Activated T-cell treated with anti-CD3 and anti-CD28 coated beads, Interleukin-2, amount 50 U/mL, for 24 hours (primary cell): ENCODE data around the gene LMX1B.

Experiments
- DNase-seq: peaks from one replicate; pipeline ENCODE4 v3.0.0-alpha.2; 2020
- H3K27ac Mint-ChIP-seq: 2 replicates; pipeline ENCODE4 v1.8.0; 2020; ENCODE audit warnings: mild to moderate bottlenecking, mixed read lengths
- H3K27me3 Mint-ChIP-seq: 2 replicates; pipeline ENCODE4 v1.8.0; 2020; ENCODE audit warnings: mixed read lengths
- H3K36me3 Mint-ChIP-seq: 2 replicates; pipeline ENCODE4 v1.8.0; 2020; ENCODE audit warnings: low read depth, mixed read lengths
- H3K4me1 Mint-ChIP-seq: 2 replicates; pipeline ENCODE4 v1.8.0; 2020; ENCODE audit warnings: low read depth, mixed read lengths
- H3K4me3 Mint-ChIP-seq: 2 replicates; pipeline ENCODE4 v1.8.0; 2020; ENCODE audit warnings: mild to moderate bottlenecking, moderate library complexity, mixed read lengths
- H3K9me3 Mint-ChIP-seq: 2 replicates; pipeline ENCODE4 v1.8.0; 2020; ENCODE audit warnings: mixed read lengths

LMX1B gene

DNA sequence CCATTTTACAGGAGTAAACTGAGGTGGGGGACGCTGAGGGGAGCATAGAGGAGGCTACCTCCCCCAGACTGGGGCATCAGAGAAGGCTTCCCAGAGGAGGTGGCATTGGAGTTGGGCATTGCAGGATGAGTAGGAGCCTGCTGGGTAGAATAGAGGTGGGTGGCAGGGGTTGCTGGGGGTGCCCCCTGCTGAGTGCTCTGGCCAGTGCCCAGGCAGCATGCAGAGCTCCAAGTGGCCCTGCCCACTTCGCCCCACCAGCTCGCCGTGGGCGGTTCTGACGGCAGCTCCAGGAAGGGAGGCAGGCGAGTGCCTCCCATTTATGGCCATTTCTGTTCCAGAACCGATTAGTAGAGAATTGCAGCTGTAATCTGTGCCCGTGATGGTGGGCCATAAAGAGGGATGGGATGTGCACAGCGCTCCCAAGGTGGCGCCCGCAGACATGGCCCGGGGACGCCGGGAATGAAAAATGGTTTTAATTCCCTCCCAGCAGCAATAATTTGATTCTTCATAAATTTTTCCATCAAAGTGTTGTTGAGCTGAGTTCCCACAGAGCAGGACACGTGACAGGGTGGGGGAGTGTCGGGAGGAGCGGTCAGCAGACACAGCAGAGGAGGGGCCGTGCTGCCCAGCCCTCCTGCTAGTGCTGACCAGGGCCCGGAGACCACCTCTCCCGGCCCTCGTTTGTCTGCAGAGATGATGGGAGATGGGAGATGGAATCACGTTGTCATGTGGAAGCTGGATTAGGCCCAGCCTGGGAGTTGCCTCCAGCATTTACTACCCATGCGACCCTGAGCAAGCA, 75.5 kb downstream of the LMX1B start:
- no peak overlapping the region for H3K4me3 Mint-ChIP-seq
- H3K36me3 Mint-ChIP-seq = no peaks in the 10 kb centered on the region
- H3K9me3 Mint-ChIP-seq = no peaks in the 10 kb centered on the region
- H3K27me3 Mint-ChIP-seq = peaks cover 64% of the 10 kb centered on the region
- no peak for DNase-seq
- H3K27ac Mint-ChIP-seq = no peak overlapping the region
- H3K4me1 Mint-ChIP-seq = no peaks in the 10 kb centered on the region

DNA sequence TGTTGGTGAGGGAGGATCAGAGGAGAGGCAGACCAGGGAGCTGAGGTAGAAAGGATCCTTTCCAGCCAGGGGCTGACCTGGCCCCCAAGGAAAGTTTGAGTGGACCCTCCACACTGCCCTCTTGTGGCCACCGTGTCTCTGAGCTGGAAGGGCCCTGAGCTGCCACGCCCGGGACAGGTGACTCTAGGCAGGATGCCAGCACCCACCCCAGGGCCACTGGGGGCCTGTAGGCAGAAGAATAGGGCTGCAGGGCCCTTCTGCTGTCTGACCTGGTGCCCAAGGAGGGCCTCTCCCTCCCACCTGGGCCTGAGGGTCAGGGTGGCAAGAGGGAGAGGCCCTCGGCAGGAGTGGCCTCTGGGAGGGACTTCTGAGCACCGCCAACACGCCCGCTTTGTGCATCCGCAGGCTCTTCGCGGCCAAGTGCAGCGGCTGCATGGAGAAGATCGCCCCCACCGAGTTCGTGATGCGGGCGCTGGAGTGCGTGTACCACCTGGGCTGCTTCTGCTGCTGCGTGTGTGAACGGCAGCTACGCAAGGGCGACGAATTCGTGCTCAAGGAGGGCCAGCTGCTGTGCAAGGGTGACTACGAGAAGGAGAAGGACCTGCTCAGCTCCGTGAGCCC, 76.8 kb downstream of the LMX1B start:
- DNase-seq = peak; percentile 75
- no peak overlapping the region for H3K4me3 Mint-ChIP-seq
- H3K27me3 Mint-ChIP-seq = peaks cover 53% of the 10 kb centered on the region

DNA sequence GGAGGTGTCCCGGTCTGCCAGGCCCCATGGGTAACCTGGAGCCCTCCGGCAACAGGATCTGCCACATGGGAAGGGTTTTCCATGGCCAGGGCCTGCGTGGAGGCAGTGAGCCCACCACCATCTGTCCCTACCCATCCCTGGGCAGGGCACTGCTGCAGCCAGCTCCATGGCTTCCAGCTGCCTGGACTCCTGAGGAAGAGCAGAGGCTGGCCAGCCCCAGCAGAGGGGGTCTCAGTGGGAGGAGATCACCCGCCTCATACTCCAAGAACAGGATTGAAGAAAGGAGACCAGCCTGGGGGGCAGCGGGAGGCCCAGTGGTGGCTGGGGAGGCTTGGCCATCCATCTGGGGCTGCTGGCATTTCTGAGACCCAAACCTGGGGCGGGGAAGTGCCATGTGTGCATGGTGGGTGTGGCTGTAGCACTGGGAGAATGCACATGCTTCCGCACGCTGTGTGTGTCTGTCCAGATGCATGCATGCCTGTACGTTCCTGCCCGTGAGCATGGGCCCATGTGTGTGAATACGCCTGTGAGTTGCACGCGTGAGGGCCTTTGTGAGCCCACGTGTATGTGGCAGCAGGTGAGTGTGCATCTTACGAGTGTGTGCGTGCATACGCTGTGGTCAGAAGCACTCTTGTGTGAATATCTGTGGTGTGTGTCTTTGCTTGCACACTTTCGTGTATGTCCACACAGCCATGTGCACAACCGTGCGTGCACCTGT, 78.5 kb downstream of the LMX1B start:
- Mint-ChIP-seq H3K4me3 (no peak overlapping the region), H3K4me1 (no peaks in the 10 kb centered on the region), H3K27ac (no peak overlapping the region), H3K36me3 (no peaks in the 10 kb centered on the region), H3K9me3 (no peaks in the 10 kb centered on the region), H3K27me3 (peaks cover 41% of the 10 kb centered on the region)
- no peak for DNase-seq

More for the DNA sequence above, 76.8 kb downstream of the LMX1B start:
- Mint-ChIP-seq H3K4me1 (no peaks in the 10 kb centered on the region), H3K9me3 (no peaks in the 10 kb centered on the region), H3K36me3 (no peaks in the 10 kb centered on the region), H3K27ac (no peak overlapping the region)

DNA sequence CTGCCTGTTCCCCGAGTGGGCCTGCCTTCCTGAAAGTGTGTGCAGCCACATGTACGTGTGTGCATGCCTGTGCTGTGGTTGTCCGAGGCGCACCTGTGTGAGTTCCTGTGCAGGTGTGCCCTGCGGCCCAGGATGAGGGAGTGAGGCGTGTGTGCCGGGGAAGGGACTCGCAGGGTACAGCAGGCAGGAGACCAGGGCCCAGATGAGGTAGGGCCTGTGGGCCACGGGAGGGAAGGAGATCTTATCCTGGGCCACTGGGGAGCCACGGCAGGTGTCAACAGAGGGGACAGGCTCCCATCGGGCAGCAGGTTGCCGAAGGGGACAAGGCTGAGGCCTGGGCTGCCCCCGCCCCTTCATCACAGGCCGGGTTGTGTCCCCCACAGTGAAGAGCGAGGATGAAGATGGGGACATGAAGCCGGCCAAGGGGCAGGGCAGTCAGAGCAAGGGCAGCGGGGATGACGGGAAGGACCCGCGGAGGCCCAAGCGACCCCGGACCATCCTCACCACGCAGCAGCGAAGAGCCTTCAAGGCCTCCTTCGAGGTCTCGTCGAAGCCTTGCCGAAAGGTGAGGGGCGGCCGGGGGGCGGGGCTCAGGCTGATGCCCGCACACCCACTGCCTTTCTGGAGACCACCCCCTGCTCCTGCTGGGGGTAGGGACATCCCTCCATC, 79.2 kb downstream of the LMX1B start:
- no peak for DNase-seq
- H3K4me3 Mint-ChIP-seq = no peak overlapping the region
- no peak overlapping the region for H3K27ac Mint-ChIP-seq
- no peaks in the 10 kb centered on the region for H3K36me3 Mint-ChIP-seq
- no peaks in the 10 kb centered on the region for H3K9me3 Mint-ChIP-seq
- H3K4me1 Mint-ChIP-seq = no peaks in the 10 kb centered on the region
- peaks cover 35% of the 10 kb centered on the region for H3K27me3 Mint-ChIP-seq

DNA sequence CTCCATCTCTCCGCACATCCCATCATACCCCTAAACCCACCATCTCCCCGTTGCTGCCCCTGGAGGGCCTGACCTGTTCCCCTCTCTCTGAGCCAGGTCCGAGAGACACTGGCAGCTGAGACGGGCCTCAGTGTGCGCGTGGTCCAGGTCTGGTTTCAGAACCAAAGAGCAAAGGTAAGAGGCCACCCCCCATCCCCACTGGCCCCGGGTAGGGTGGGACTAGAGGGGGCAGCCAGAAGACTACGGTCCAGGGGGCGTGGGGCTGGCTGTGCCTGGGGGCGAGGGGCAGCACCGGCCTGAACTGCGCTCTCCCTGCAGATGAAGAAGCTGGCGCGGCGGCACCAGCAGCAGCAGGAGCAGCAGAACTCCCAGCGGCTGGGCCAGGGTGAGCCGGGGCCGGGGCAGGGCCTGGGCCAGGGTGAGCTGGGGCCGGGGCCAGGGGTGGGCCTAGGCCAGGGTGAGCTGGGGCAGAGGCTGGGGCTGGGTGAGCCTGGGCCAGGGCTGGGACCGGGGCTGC, 79.8 kb downstream of the LMX1B start:
- peaks cover 30% of the 10 kb centered on the region for H3K27me3 Mint-ChIP-seq
- no peak overlapping the region for H3K4me3 Mint-ChIP-seq
- no peaks in the 10 kb centered on the region for H3K36me3 Mint-ChIP-seq
- no peak overlapping the region for H3K27ac Mint-ChIP-seq
- H3K4me1 Mint-ChIP-seq = no peaks in the 10 kb centered on the region
- no peaks in the 10 kb centered on the region for H3K9me3 Mint-ChIP-seq
- DNase-seq = no peak

DNA sequence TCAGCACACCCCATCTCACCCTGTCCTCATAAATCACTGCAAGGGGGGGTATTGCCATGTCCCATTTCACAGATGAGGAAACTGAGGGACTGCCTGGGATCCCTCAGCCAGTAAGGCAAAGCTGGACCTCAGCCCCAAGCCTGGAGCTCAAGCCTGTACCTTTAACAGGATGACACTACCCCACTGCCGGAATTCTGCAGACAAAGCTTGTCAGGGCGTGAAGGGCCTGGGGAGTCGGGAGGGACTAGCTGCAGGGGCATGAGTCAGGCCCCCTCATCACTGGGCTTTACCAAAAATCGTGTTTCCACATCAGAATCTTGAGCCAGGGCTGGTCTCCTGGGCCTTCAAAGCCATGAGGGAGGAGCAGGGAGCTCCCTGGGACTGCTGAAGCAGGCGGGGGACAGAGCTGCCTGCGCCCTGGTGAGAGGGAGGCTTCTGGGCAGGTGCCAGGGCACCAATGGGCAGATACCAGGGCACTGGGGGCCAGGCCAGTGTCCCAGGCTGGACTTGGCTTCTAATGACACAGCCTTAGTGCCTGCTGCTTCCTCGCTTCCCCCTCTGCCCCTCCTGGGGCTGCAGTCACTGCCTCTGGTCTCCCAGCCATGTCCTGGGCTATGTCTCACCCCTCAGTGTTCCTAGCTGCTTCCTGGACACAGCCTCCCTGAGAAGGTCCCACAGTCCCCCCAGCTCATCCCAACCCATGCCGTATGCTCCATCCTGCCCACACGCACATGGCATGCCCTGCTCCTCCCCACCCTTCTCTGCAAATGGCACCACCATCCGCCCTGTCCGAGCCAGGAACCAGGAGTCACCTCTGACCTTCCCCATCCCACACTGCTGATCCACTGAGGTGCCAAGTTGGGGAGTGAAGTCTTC, 80.7 kb downstream of the LMX1B start:
- no peak for DNase-seq
- no peaks in the 10 kb centered on the region for H3K9me3 Mint-ChIP-seq
- no peaks in the 10 kb centered on the region for H3K36me3 Mint-ChIP-seq
- H3K4me3 Mint-ChIP-seq = no peak overlapping the region
- H3K27ac Mint-ChIP-seq = no peak overlapping the region
- H3K27me3 Mint-ChIP-seq = peaks cover 20% of the 10 kb centered on the region
- no peaks in the 10 kb centered on the region for H3K4me1 Mint-ChIP-seq

DNA sequence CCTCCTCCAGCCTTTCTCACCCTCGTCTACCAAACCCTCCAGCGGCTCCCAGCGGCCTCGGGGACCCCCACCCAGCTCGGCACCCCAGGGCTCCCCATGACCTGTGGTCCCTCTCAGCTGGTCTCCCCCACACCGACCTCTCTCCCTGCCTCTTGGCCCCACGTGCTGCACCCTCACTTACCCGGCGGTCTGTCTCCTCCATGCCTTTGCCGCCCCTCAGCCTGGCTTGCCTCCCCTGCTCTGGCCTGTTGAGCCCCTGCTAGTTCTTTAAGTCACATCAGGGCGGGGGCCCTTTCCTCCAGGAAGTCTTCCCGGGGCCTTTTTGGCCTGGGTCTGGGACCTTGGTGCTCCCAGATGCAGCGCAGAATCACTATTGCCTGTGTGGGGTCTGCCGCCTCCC, 81.5 kb downstream of the LMX1B start:
- Mint-ChIP-seq H3K4me1 (no peaks in the 10 kb centered on the region), H3K27ac (no peak overlapping the region), H3K36me3 (no peaks in the 10 kb centered on the region), H3K9me3 (no peaks in the 10 kb centered on the region), H3K4me3 (no peak overlapping the region), H3K27me3 (peaks cover 13% of the 10 kb centered on the region)
- no peak for DNase-seq

DNA sequence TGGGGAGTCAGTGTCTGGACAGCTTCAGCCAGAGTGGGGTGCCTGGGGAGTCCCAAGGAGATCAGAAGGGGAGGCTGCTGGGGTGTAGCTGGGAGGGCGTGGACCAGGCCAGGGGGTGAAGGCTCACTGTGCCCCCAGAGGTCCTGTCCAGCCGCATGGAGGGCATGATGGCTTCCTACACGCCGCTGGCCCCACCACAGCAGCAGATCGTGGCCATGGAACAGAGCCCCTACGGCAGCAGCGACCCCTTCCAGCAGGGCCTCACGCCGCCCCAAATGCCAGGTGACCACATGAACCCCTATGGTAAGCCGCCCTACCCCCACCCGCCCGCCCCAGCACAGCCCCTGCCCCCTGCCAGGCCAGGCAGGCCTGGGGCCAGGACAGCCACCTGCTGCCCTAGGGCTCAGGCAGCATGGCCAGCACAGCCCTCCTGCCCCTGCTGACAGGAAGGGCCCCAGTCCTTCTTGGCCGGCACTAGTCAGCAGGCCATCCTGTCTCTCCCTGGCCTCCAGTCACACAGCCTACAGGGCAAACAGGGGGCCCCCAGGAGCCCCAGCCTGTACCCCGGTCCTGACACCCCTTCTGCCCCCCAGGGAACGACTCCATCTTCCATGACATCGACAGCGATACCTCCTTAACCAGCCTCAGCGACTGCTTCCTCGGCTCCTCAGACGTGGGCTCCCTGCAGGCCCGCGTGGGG, 82.1 kb downstream of the LMX1B start:
- Mint-ChIP-seq H3K36me3 (no peaks in the 10 kb centered on the region), H3K4me1 (no peaks in the 10 kb centered on the region), H3K27me3 (peaks cover 10% of the 10 kb centered on the region), H3K27ac (no peak overlapping the region), H3K9me3 (no peaks in the 10 kb centered on the region), H3K4me3 (no peak overlapping the region)
- no peak for DNase-seq

DNA sequence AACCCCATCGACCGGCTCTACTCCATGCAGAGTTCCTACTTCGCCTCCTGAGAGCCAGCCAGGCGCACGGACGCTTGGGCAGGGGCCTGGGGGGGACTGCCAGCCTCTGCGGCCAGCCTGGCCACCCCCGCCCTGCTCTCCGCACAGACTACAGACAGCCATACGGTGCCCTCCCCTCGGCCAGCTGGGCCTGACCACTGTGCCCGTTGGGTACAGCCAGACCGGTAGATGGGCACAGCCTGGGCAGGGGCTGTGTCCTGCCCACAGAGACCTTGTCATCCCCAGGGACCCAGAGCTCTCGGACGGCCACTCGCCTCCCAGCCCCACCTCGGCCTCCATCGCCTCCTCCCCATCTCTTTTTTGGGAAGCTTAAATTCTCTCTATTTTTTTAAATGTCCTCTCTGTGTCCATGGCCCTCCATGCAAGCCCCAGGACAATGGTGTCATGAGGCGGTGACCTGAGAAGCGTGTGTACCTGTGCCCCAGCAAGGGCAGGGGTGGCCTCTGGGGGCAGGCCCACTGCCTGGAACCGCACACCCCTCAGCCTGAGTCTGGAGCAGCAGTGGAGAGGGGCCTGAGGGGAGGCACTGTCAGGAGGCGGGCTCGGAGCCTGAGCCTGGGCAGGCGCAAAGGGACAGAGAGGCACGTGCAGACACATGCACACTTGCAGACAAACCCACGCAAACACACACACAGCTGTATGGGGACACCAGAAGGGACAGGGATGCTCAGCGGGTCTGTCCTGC, 82.8 kb downstream of the LMX1B start:
- Mint-ChIP-seq H3K27me3 (peaks cover 9% of the 10 kb centered on the region), H3K27ac (no peak overlapping the region), H3K4me1 (no peaks in the 10 kb centered on the region), H3K4me3 (no peak overlapping the region), H3K9me3 (no peaks in the 10 kb centered on the region), H3K36me3 (no peaks in the 10 kb centered on the region)
- DNase-seq = no peak

DNA sequence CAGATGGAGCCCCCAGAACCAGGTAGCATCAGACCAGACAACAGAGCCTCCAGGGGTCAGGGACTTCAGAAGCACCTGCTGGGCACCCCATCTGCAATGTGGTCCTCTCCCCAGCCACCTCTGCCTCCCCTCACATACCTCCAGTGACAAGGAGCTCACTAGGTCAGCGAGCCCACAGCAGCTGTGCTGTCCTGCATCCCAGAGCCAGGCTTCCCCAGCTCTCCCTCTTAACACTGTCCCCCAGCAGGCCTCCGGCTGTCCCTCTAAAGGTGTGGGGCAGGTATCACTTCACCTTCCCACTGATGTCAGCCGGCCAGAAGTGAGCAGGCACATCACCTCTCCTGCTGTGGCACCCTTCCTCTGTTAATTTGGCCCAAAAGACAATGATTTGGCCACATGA, 83.6 kb downstream of the LMX1B start:
- H3K27ac Mint-ChIP-seq = no peak overlapping the region
- peaks cover 17% of the 10 kb centered on the region for H3K27me3 Mint-ChIP-seq
- no peaks in the 10 kb centered on the region for H3K9me3 Mint-ChIP-seq

DNA sequence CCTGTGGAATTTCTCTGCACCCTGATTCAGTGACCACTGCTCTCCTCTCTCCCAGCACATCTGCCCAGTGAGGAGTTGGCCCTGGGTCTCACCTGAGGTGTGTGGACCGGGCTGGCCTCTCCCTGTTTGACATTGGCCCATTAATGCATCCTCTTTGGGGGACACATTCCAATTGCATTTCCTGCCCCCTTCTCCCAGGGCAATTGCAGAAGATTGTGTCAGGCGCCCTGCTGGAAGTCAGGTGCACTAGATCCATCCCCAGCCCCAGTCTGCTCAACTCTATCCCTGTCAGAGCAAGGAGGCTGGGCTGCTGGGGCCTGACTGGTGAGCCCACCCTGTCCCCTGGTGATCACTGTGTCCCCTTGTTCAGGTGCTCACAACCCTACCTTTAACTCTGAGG, 84.5 kb downstream of the LMX1B start:
- Mint-ChIP-seq H3K27me3 (peaks cover 22% of the 10 kb centered on the region), H3K4me1 (no peaks in the 10 kb centered on the region), H3K27ac (no peak overlapping the region), H3K9me3 (no peaks in the 10 kb centered on the region), H3K4me3 (no peak overlapping the region), H3K36me3 (no peaks in the 10 kb centered on the region)
- no peak for DNase-seq

More for the DNA sequence above, 83.6 kb downstream of the LMX1B start:
- DNase-seq = no peak
- no peaks in the 10 kb centered on the region for H3K4me1 Mint-ChIP-seq
- no peaks in the 10 kb centered on the region for H3K36me3 Mint-ChIP-seq
- H3K4me3 Mint-ChIP-seq = no peak overlapping the region

DNA sequence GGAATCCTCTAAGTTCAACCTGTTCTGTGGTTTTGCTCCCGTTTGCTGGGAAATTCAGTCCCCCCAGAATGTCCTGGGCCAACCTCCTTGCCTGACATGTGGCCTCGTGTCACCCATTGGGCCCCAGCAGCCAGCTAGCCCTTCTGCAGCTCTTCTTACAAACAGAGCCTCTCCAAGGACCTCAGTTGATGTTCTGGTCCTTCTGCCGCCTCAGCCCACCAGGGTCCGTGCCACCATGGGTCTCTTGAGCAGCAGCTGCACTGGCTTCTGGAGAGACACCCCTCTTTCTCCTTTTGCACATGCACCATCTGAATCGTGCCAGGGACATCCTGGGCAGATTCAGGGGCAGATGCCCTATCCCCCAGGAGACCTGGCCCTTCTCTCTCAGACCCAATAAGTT, 85.0 kb downstream of the LMX1B start:
- Mint-ChIP-seq H3K27ac (no peak overlapping the region), H3K9me3 (no peaks in the 10 kb centered on the region), H3K27me3 (peaks cover 27% of the 10 kb centered on the region), H3K4me3 (no peak overlapping the region), H3K4me1 (no peaks in the 10 kb centered on the region), H3K36me3 (no peaks in the 10 kb centered on the region)
- no peak for DNase-seq

DNA sequence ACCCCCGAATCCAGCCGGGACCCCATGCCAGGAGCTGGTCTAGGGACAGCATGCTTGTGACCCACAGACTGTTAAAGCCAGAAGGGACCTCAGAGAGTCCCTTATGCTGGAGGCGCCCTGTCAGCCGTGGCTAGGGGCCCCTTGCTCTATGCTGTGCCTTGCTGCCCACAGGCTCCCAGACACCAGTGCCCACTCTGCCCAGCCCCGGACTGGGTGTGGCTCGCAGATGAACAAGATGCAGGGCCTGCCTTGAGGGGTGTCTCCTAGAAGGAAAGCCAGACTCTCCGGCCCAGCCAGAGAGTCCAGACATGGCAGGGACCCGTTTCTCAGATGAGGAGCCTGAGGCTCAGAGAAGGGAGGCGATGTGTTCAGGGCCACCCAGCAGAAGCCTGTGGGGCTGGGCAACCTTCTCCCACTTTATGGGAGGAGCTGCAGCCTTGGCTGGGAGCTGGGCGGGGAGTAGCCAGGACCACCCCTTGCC, 85.7 kb downstream of the LMX1B start:
- Mint-ChIP-seq H3K36me3 (no peaks in the 10 kb centered on the region), H3K9me3 (no peaks in the 10 kb centered on the region), H3K27ac (no peak overlapping the region), H3K27me3 (peaks cover 34% of the 10 kb centered on the region), H3K4me3 (no peak overlapping the region), H3K4me1 (peaks cover 2% of the 10 kb centered on the region)
- no peak for DNase-seq
